ENCODE measurements around the gene PAEP. TPM values are rescaled to one million over a fixed set of nuclear protein-coding genes. Genes with fewer than 3 reads are reported as not detected.

The PAEP gene
- total and polyA plus RNA-seq, 2 experiments from 2014 or later = not detected

DNA sequence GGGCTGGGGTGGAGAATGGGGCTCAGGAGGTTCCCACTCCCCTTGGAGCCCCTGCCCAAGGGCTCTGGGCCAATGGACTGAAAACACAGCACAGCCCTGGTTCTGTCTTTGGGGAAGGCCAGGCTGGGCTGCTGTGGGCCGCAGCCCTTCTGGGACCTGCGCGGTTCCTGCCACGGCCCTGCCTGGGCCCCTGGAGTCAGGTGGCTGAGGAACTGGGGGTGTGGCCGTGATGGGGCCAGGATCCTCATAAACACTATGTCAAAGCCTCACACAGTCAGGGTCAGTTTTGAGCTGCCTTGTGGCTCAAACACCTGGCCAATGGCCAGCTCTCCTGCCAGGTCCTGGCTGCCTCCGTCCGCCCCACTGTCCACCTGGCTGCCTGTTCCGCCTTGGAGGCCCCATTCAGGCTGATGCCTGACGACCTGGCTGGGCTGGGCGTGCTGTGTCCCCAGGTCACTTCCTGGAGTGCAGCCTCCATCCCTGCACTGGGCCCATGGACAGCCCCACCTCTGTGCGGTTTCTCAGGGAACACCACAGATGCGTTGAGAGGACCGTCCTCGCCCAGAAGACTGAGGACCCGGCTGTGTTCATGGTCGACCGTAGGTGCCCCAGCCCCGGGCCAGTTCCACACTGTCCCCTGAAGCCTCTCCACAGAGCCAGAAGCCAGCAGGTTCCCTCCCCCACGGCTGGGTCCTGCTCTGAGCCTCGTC, 27.5 kb downstream of the PAEP start:
- Histone ChIP-seq H3K79me2 (ENCODE audit: insufficient read depth) (no peaks in the 10 kb centered on the region), H3K4me3 (no peak overlapping the region), H3K36me3 (ENCODE audit: low read depth) (no peaks in the 10 kb centered on the region), H3K4me1 (ENCODE audit: insufficient read depth) (no peaks in the 10 kb centered on the region), H2AFZ (no peak overlapping the region), H3K4me2 (ENCODE audit: unreplicated experiment) (no peak overlapping the region), H3K27ac (no peak overlapping the region), H3K9me2 (ENCODE audit: insufficient read depth) (no peaks in the 10 kb centered on the region), H3K27me3 (replicated peaks; ENCODE audit: insufficient read depth) (peaks cover 13% of the 10 kb centered on the region; the same call in 1 of the 2 replicates), H3K9me3 (ENCODE audit: low read depth) (no peaks in the 10 kb centered on the region), H4K20me1 (ENCODE audit: insufficient read depth) (no peaks in the 10 kb centered on the region), H3K9ac (no peak overlapping the region), H3F3A (ENCODE audit: insufficient read depth) (no peaks in the 10 kb centered on the region)
- DNase-seq = no peak
- in situ Hi-C loops (cut with MboI) = no loop called here
- WGBS, 2 experiments (ENCODE audit: low coverage in 1 of 2, low lambda C conversion rate in 2 of 2, missing lambda C conversion rate in 2 of 2) = 59 to 63% methylated on average over 19 to 20 of the region's 20 CpGs
- no peak for TF ChIP-seq EZH2phosphoT487 (IDR thresholded peaks at IDR 0.05; ENCODE audit: insufficient read depth, low read depth)
- TF ChIP-seq EZH2 (IDR thresholded peaks at IDR 0.05; ENCODE audit: insufficient read depth, poor library complexity, severe bottlenecking) = no peak

- H3K9ac ChIP-seq = no peak overlapping the region
- in situ Hi-C loops (cut with MboI) = no loop called here
Measured at GRCh38 chr9:135589596-135590485, 28.3 kb downstream of the PAEP start.

DNA sequence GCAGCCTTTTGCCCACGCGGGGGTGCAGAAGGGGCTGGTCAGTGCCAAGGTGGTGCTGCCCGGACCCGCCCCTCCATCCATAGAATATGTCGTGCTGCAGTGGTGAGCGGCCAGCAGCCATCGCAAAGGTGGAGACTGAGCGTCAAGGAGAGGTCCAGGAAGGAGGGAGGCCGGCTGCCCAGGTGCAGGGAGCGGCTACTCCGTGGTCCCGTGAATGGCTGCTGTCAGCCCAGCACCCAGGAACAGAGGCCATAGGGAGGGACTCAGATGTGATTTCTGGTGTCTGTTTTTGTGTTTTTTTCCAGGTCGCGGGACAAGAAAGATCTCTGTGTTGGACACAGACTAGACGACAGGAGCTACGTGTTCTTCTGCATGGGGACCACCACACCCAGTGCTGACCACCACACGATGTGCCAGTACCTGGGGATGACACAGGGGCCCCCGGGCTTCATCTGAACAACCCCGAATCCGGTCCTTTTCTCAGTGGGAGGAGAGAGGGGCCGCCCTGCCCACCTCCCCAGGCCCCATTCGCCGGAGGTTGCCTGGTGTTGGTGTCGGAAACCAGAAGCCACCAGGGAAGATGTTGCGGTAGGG, 29.0 kb downstream of the PAEP start:
- TF ChIP-seq EZH2 (IDR thresholded peaks at IDR 0.05; ENCODE audit: insufficient read depth, poor library complexity, severe bottlenecking) (no peak), EZH2phosphoT487 (IDR thresholded peaks at IDR 0.05; ENCODE audit: insufficient read depth, low read depth) (no peak)
- no peaks in the 10 kb centered on the region for H4K20me1 ChIP-seq (ENCODE audit: insufficient read depth)
- WGBS, 2 experiments (ENCODE audit: low coverage in 1 of 2, low lambda C conversion rate in 2 of 2, missing lambda C conversion rate in 2 of 2) = 55 to 64% methylated on average over 23 to 25 of the region's 25 CpGs
- no peak overlapping the region for H3K9ac ChIP-seq
- DNase-seq = no peak
- no peaks in the 10 kb centered on the region for H3K4me1 ChIP-seq (ENCODE audit: insufficient read depth)
- no peaks in the 10 kb centered on the region for H3K36me3 ChIP-seq (ENCODE audit: low read depth)
- no peaks in the 10 kb centered on the region for H3K9me3 ChIP-seq (ENCODE audit: low read depth)
- H3F3A ChIP-seq (ENCODE audit: insufficient read depth) = no peaks in the 10 kb centered on the region
- no peak overlapping the region for H3K4me3 ChIP-seq
- H3K9me2 ChIP-seq (ENCODE audit: insufficient read depth) = no peaks in the 10 kb centered on the region
- no peak overlapping the region for H2AFZ ChIP-seq
- H3K27me3 ChIP-seq (replicated peaks; ENCODE audit: insufficient read depth) = peaks cover 13% of the 10 kb centered on the region
- no peaks in the 10 kb centered on the region for H3K79me2 ChIP-seq (ENCODE audit: insufficient read depth)
- in situ Hi-C loops (cut with MboI) = no loop called here
- H3K4me2 ChIP-seq (ENCODE audit: unreplicated experiment) = no peak overlapping the region
- no peak overlapping the region for H3K27ac ChIP-seq

More at GRCh38 chr9:135589596-135590485, 28.3 kb downstream of the PAEP start:
- Histone ChIP-seq H3K4me2 (ENCODE audit: unreplicated experiment) (no peak overlapping the region), H3K27ac (no peak overlapping the region), H3F3A (ENCODE audit: insufficient read depth) (no peaks in the 10 kb centered on the region), H3K4me1 (ENCODE audit: insufficient read depth) (no peaks in the 10 kb centered on the region), H2AFZ (no peak overlapping the region), H3K9me3 (ENCODE audit: low read depth) (no peaks in the 10 kb centered on the region), H3K27me3 (replicated peaks; ENCODE audit: insufficient read depth) (peaks cover 13% of the 10 kb centered on the region), H3K79me2 (ENCODE audit: insufficient read depth) (no peaks in the 10 kb centered on the region), H3K9me2 (ENCODE audit: insufficient read depth) (no peaks in the 10 kb centered on the region), H3K36me3 (ENCODE audit: low read depth) (no peaks in the 10 kb centered on the region), H3K4me3 (no peak overlapping the region), H4K20me1 (ENCODE audit: insufficient read depth) (no peaks in the 10 kb centered on the region)
- DNase-seq = no peak
- TF ChIP-seq EZH2phosphoT487 (IDR thresholded peaks at IDR 0.05; ENCODE audit: insufficient read depth, low read depth) = no peak
- no peak for TF ChIP-seq EZH2 (IDR thresholded peaks at IDR 0.05; ENCODE audit: insufficient read depth, poor library complexity, severe bottlenecking)
- WGBS, 2 experiments (ENCODE audit: low coverage in 1 of 2, low lambda C conversion rate in 2 of 2, missing lambda C conversion rate in 2 of 2) = 38 to 42% methylated on average over 15 of the region's 15 CpGs

GRCh38 chr9:135591506-135592330, 30.2 kb downstream of the PAEP start:
- Histone ChIP-seq H2AFZ (no peak overlapping the region), H3K27ac (no peak overlapping the region), H3K27me3 (replicated peaks; ENCODE audit: insufficient read depth) (peaks cover 21% of the 10 kb centered on the region), H3K79me2 (ENCODE audit: insufficient read depth) (no peaks in the 10 kb centered on the region), H3K4me3 (no peak overlapping the region), H3K9ac (no peak overlapping the region), H3K9me3 (ENCODE audit: low read depth) (no peaks in the 10 kb centered on the region), H3K9me2 (ENCODE audit: insufficient read depth) (no peaks in the 10 kb centered on the region), H4K20me1 (ENCODE audit: insufficient read depth) (no peaks in the 10 kb centered on the region), H3F3A (ENCODE audit: insufficient read depth) (no peaks in the 10 kb centered on the region), H3K36me3 (ENCODE audit: low read depth) (no peaks in the 10 kb centered on the region), H3K4me1 (ENCODE audit: insufficient read depth) (no peaks in the 10 kb centered on the region), H3K4me2 (ENCODE audit: unreplicated experiment) (no peak overlapping the region)
- in situ Hi-C loops (cut with MboI) = no loop called here
- no peak for DNase-seq
- 39 to 56% methylated on average over 19 to 22 of the region's 22 CpGs for WGBS, 2 experiments (ENCODE audit: low coverage in 1 of 2, low lambda C conversion rate in 2 of 2, missing lambda C conversion rate in 2 of 2)
- TF ChIP-seq EZH2phosphoT487 (IDR thresholded peaks at IDR 0.05; ENCODE audit: insufficient read depth, low read depth) (no peak), EZH2 (IDR thresholded peaks at IDR 0.05; ENCODE audit: insufficient read depth, poor library complexity, severe bottlenecking) (no peak)

All from GM23248 (cell line).